Loucy (cell line): ENCODE data around the gene GXYLT2.

Experiments
- CTCF ChIP-seq: fragments of 200-600 bp; sonication (generic); conservative IDR thresholded peaks from 2 replicates; pipeline ENCODE4 v1.5.1; 2014; ENCODE audit warnings: mild to moderate bottlenecking, antibody characterized with exemption, low read length
- EZH2phosphoT487 ChIP-seq: fragments of 200-600 bp; IDR thresholded peaks from 2 replicates; pipeline ENCODE4 v1.6.1; 2018; ENCODE audit warnings: antibody characterized with exemption, mild to moderate bottlenecking, moderate library complexity, borderline replicate concordance

GRCh38 chr3:72970942-72971341, 83.1 kb downstream of the GXYLT2 start:
- TF ChIP-seq CTCF = no peak
- no peak for TF ChIP-seq EZH2phosphoT487
